Measurements from ENCODE around the gene AVPR2. TPM values are rescaled to one million over a fixed set of nuclear protein-coding genes. Genes with fewer than 3 reads are reported as not detected.

AVPR2 gene
- total and polyA plus RNA-seq, 10 of the 15 experiments (the other 5 are each of a cell fraction or from before 2014, with no cell fraction given) = 0.12 to 0.37 TPM; not detected in 8

DNA sequence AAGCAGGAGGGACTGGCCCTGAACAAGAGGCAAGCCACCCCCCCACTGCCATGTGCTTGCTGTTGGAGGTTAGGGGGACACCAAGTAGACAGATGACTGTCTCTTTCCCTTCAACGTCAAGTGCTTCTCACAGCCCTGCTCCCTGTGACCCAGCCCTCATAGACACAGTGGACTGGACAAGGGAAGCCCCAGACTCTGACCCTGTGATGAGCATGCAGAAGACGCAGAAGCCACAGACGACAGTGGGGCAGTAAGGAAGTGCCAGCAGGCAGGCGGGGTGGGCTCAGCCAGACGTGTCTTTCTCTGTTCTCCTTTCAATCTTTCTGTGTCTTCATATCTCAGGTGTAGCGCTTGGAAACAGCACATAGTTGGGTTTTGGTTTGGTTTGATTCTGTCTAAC, 16.1 kb upstream of the AVPR2 start:
- no peaks in the 10 kb centered on the region for H3K4me1 ChIP-seq (ENCODE audit: control insufficient read depth, insufficient read depth, low read length)
- POLR2A ChIA-PET = interaction anchor here (1.2 kb wide), 1 partner anchor 12 kb away, joined by 3 read pairs; no protein-coding TSS in a partner anchor
- H4K20me1 ChIP-seq (ENCODE audit: control insufficient read depth, insufficient read depth) = no peaks in the 10 kb centered on the region
- CTCF ChIA-PET = interaction anchor here (1.0 kb wide), 1 partner anchor 12 kb away, joined by 3 read pairs; no protein-coding TSS in a partner anchor
- BruUV-seq (replicated peaks) = no TSS peak
- no peaks in the 10 kb centered on the region for H3K79me2 ChIP-seq (ENCODE audit: control insufficient read depth, insufficient read depth, low read length)
- H2AFZ ChIP-seq (ENCODE audit: control insufficient read depth, low read depth, low read length) = no peak overlapping the region
- no peak overlapping the region for H3K27ac ChIP-seq (ENCODE audit: control insufficient read depth, insufficient read depth)
- H3K4me2 ChIP-seq (ENCODE audit: control insufficient read depth, insufficient read depth) = no peak overlapping the region
- no peak overlapping the region for H3K9ac ChIP-seq (ENCODE audit: control insufficient read depth, insufficient read depth, low read length)
- RAD21 ChIA-PET (ENCODE audit: unreplicated experiment) = no interaction called here
- TF ChIP-seq IKZF2 (IDR thresholded peaks at IDR 0.05) = peak in 1 of 2 experiments; percentile 17; a peak in 2 of 4 replicates
- TF ChIP-seq ATF7 (IDR thresholded peaks at IDR 0.05; ENCODE audit: low read depth) = 0 out of 2 replicates have a peak, but pooled peaks have one; percentile 18
- TF ChIP-seq IKZF1 (conservative IDR thresholded peaks at IDR 0.05) = 0 out of 2 replicates have a peak, but pooled peaks have one; percentile 23
- peak in 1 of 2 experiments; percentile 41; a peak in 1 of 4 replicates for TF ChIP-seq BHLHE40 (IDR thresholded peaks at IDR 0.05; ENCODE audit: borderline replicate concordance in 1 of 2, low read depth in 2 of 2, low read length in 1 of 2)
- TF ChIP-seq, protein P1, sequence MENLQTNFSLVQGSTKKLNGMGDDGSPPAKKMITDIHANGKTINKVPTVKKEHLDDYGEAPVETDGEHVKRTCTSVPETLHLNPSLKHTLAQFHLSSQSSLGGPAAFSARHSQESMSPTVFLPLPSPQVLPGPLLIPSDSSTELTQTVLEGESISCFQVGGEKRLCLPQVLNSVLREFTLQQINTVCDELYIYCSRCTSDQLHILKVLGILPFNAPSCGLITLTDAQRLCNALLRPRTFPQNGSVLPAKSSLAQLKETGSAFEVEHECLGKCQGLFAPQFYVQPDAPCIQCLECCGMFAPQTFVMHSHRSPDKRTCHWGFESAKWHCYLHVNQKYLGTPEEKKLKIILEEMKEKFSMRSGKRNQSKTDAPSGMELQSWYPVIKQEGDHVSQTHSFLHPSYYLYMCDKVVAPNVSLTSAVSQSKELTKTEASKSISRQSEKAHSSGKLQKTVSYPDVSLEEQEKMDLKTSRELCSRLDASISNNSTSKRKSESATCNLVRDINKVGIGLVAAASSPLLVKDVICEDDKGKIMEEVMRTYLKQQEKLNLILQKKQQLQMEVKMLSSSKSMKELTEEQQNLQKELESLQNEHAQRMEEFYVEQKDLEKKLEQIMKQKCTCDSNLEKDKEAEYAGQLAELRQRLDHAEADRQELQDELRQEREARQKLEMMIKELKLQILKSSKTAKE (IDR thresholded peaks at IDR 0.05; ENCODE audit: low read depth, poor library complexity, severe bottlenecking) = peak; percentile 67
- TF ChIP-seq, protein P2, sequence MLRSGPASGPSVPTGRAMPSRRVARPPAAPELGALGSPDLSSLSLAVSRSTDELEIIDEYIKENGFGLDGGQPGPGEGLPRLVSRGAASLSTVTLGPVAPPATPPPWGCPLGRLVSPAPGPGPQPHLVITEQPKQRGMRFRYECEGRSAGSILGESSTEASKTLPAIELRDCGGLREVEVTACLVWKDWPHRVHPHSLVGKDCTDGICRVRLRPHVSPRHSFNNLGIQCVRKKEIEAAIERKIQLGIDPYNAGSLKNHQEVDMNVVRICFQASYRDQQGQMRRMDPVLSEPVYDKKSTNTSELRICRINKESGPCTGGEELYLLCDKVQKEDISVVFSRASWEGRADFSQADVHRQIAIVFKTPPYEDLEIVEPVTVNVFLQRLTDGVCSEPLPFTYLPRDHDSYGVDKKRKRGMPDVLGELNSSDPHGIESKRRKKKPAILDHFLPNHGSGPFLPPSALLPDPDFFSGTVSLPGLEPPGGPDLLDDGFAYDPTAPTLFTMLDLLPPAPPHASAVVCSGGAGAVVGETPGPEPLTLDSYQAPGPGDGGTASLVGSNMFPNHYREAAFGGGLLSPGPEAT (IDR thresholded peaks at IDR 0.05; ENCODE audit: low read depth) = peak; percentile 36; the same call in 1 of the 2 replicates
- no peak for TF ChIP-seq ESRRA (IDR thresholded peaks at IDR 0.05; ENCODE audit: low read length)
- TF ChIP-seq STAT3 (IDR thresholded peaks at IDR 0.05; ENCODE audit: low read depth, low read length) = no peak
- TF ChIP-seq SPI1 (IDR thresholded peaks at IDR 0.05; ENCODE audit: borderline replicate concordance, insufficient read depth, low read depth, low read length) = peak; percentile 58; the same call in 1 of the 2 replicates
- intact Hi-C loops (cut with micrococcal nuclease; ENCODE audit: unreplicated experiment) = no loop called here
- peaks cover 0 to 2% of the 10 kb centered on the region in 2 experiments; a peak in 3 of 4 replicates for H3K27me3 ChIP-seq (replicated peaks in 1 of 2; ENCODE audit: control insufficient read depth in 2 of 2, insufficient read depth in 2 of 2, low read length in 1 of 2)
- no peaks in the 10 kb centered on the region for H3K36me3 ChIP-seq (ENCODE audit: control insufficient read depth in 2 of 2, insufficient read depth in 2 of 2, low read length in 1 of 2)
- SMC1A ChIA-PET (ENCODE audit: uncharacterized antibody, unreplicated experiment) = no interaction called here
- FAIRE-seq = no peak
- peak; percentile 90 for ATAC-seq
- peak; percentile 13 for DNase-seq (ENCODE audit: low read depth, low spot score)
- in situ Hi-C loops (cut with MboI) = no loop called here
- no peak overlapping the region for H3K4me3 ChIP-seq
- 1% methylated on average over 6 of the region's 6 CpGs for WGBS (ENCODE audit: insufficient coverage, insufficient replicate concordance, low lambda C conversion rate, missing lambda C conversion rate)
- H3K9me3 ChIP-seq (replicated peaks; ENCODE audit: control insufficient read depth, insufficient read depth, low read length) = no peaks in the 10 kb centered on the region
